Osteoblast (primary cell): Measurements from ENCODE around the gene IGSF22. TPM values are rescaled to one million over a fixed set of nuclear protein-coding genes. Genes with fewer than 3 reads are reported as not detected.

Experiments
- DNase-seq: peaks from one replicate; pipeline ENCODE4 v3.0.0; 2011; ENCODE audit warnings: low spot score, mixed read lengths; ENCODE audit not compliant: insufficient read length; ENCODE audit errors: missing footprints
- H2AFZ ChIP-seq: 2 replicates; pipeline ENCODE4 v1.6.0; 2011; ENCODE audit warnings: mild to moderate bottlenecking, low read length
- H3K27ac ChIP-seq: 2 replicates; pipeline ENCODE4 v1.5.1; 2011; ENCODE audit warnings: mild to moderate bottlenecking, low read depth, low read length, moderate library complexity
- H3K27me3 ChIP-seq: 2 replicates; pipeline ENCODE4 v1.6.0; 2012; ENCODE audit warnings: mild to moderate bottlenecking, control low read depth, inconsistent platforms, low read length, moderate library complexity; ENCODE audit not compliant: insufficient read depth
- H3K36me3 ChIP-seq: 2 replicates; pipeline ENCODE4 v1.5.1; 2011; ENCODE audit warnings: mild to moderate bottlenecking, low read length, control low read depth, moderate library complexity; ENCODE audit not compliant: insufficient read depth
- H3K4me1 ChIP-seq: 2 replicates; pipeline ENCODE4 v1.5.1; 2011; ENCODE audit warnings: mild to moderate bottlenecking, low read length, control low read depth, moderate library complexity; ENCODE audit not compliant: insufficient read depth
- H3K4me2 ChIP-seq: 2 replicates; pipeline ENCODE4 v1.6.0; 2011; ENCODE audit warnings: mild to moderate bottlenecking, low read length; ENCODE audit not compliant: insufficient read depth
- H3K4me3 ChIP-seq: fragments of 200-600 bp; sonication (generic); 3 replicates; pipeline ENCODE4 v1.5.1; 2012; ENCODE audit warnings: mild to moderate bottlenecking, low read length, inconsistent platforms; ENCODE audit not compliant: insufficient read depth
- H3K79me2 ChIP-seq: 2 replicates; pipeline ENCODE4 v1.6.0; 2012; ENCODE audit warnings: mild to moderate bottlenecking, low read length, control low read depth, inconsistent platforms; ENCODE audit not compliant: insufficient read depth
- H3K9me3 ChIP-seq: 2 replicates; pipeline ENCODE4 v1.5.1; 2011; ENCODE audit warnings: low read depth, low read length, control low read depth
- H4K20me1 ChIP-seq: 2 replicates; pipeline ENCODE4 v1.6.0; 2012; ENCODE audit warnings: mild to moderate bottlenecking, low read length, control low read depth; ENCODE audit not compliant: insufficient read depth
- total RNA-seq: library from RNA; depleted of rRNA; stranded (reverse); fragments of >200 nt; gene quantifications from 2 replicates; pipeline ENCODE4 v1.2.3, GENCODE V29; 2012
- TF ChIP-seq, protein P1 (sequence below): IDR thresholded peaks from 2 replicates; pipeline ENCODE4 v1.5.1; 2011; ENCODE audit warnings: mild to moderate bottlenecking, low read depth, low read length, moderate library complexity; ENCODE audit errors: extremely low read depth

The IGSF22 gene
- total RNA-seq, 1 donor = not detected

DNA sequence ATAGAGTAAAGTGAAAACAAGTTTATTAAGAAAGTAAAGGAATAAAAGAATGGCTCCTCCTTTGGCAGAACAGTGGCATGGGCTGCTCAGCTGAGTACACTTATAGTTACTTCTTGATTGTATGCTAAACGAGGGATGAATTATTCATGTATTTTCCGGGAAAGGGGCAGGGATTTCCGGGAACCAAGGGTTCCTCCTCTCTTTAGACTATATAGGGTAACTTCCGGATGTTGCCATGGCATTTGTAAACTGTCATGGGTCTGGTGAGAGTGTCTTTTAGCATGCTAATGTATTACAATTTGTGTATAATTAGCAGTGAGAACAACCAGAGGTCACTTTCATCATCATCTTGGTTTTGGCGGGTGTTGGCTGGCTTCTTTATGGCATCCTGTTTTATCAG is 68.3 kb downstream of the IGSF22 start:
- TF ChIP-seq, protein P1, sequence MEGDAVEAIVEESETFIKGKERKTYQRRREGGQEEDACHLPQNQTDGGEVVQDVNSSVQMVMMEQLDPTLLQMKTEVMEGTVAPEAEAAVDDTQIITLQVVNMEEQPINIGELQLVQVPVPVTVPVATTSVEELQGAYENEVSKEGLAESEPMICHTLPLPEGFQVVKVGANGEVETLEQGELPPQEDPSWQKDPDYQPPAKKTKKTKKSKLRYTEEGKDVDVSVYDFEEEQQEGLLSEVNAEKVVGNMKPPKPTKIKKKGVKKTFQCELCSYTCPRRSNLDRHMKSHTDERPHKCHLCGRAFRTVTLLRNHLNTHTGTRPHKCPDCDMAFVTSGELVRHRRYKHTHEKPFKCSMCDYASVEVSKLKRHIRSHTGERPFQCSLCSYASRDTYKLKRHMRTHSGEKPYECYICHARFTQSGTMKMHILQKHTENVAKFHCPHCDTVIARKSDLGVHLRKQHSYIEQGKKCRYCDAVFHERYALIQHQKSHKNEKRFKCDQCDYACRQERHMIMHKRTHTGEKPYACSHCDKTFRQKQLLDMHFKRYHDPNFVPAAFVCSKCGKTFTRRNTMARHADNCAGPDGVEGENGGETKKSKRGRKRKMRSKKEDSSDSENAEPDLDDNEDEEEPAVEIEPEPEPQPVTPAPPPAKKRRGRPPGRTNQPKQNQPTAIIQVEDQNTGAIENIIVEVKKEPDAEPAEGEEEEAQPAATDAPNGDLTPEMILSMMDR = no peak
- H4K20me1 ChIP-seq = no peaks in the 10 kb centered on the region
- no peaks in the 10 kb centered on the region for H3K9me3 ChIP-seq
- no peak for DNase-seq
- no peaks in the 10 kb centered on the region for H3K4me1 ChIP-seq
- H3K27me3 ChIP-seq = no peaks in the 10 kb centered on the region
- H3K27ac ChIP-seq = no peak overlapping the region
- H3K36me3 ChIP-seq = no peaks in the 10 kb centered on the region
- no peak overlapping the region for H2AFZ ChIP-seq
- no peaks in the 10 kb centered on the region for H3K79me2 ChIP-seq
- no peak overlapping the region for H3K4me2 ChIP-seq
- H3K4me3 ChIP-seq = no peak overlapping the region

Other genes with a start within 250 kb of the IGSF22 start
- 67.3 and 67.8 TPM in 2 replicates for gene TSG101, start 199.2 kb downstream of the IGSF22 start, total RNA-seq
- gene UEVLD, start 137.5 kb downstream of the IGSF22 start, total RNA-seq = 20.6 and 26.8 TPM in 2 replicates
- gene MISFA, start 126.4 kb downstream of the IGSF22 start, total RNA-seq = under 0.01 and 0.29 TPM in 2 replicates
- 19.2 and 21.0 TPM in 2 replicates for gene SPTY2D1, start 91.8 kb downstream of the IGSF22 start, total RNA-seq
- 3.3 and 4.1 TPM in 2 replicates for gene TMEM86A, start 27.4 kb downstream of the IGSF22 start, total RNA-seq
- gene PTPN5, start 65.6 kb upstream of the IGSF22 start, total RNA-seq = not detected in 2 replicates
- gene MRGPRX1, start 213.2 kb upstream of the IGSF22 start, total RNA-seq = not detected in 2 replicates